NB4 (cell line): ENCODE data around the gene SIRT5.

Experiments
- DNase-seq: peaks from one replicate; pipeline ENCODE4 v3.0.0; 2010; ENCODE audit warnings: low read depth
- H3K4me3 ChIP-seq: one replicate; pipeline ENCODE4 v1.5.1; 2011; ENCODE audit warnings: mild to moderate bottlenecking, low read depth, low read length, moderate library complexity
- MYC ChIP-seq: IDR thresholded peaks from 2 replicates; pipeline ENCODE4 v1.6.1; 2011; ENCODE audit warnings: low read depth, low read length
- POLR2A ChIP-seq: IDR thresholded peaks from 2 replicates; pipeline ENCODE4 v1.6.1; 2011; ENCODE audit warnings: mild to moderate bottlenecking; ENCODE audit not compliant: insufficient read length; ENCODE audit errors: extremely low read depth
- TF ChIP-seq, protein P1 (sequence below): IDR thresholded peaks from one replicate; pipeline ENCODE4 v1.5.1; 2012; ENCODE audit warnings: low read depth, low read length
- TF ChIP-seq, protein P2 (sequence below): IDR thresholded peaks from 2 replicates; pipeline ENCODE4 v1.6.1; 2011; ENCODE audit warnings: low read depth, low read length

The SIRT5 gene

DNA sequence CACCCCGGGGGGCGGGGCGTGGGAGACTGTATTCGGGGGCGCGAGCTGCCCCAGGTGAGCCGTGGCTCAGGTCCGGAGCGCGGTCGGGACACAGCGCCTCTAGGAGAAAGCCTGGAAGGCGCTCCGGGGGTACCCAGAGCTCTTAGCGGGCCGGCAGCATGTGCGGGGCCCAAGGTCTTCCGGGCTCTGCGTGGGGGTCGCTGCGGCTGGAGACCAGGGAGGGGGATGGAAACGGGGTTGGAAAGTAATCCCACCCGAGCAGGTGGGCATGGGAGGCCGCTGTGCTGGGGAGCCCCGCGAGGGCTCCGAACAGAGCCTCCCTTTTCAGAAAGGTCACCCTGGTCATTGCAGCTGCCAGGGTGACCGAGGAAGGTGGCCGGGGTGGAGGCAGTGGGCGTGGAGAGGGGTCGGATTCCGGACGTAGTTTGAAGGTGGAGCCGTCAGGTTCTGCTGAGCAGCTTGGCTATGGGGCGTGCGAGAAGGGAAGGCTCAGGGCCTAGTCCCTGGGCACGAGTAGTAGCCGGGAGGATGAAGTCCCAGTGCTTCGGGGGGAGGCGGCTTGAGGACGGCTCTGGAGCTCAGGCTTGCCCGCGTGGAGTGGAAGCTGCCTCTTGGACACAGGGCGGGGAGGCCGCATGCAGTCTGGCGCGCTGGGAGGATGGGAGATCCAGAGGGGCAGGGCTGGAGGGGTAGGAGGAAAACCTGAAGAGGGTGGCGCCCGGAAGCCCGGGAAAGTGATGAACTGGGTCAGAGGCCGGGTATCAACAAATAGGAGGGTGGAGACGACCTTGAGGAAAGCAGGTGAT, at the start of gene SIRT5:
SIRT5 (plus strand) TSS at position 31 of the 806 bp plus-strand sequence. CDS start 9,510 bp downstream, outside the sequence.
- DNase-seq = peak; percentile 92
- TF ChIP-seq, protein P1, sequence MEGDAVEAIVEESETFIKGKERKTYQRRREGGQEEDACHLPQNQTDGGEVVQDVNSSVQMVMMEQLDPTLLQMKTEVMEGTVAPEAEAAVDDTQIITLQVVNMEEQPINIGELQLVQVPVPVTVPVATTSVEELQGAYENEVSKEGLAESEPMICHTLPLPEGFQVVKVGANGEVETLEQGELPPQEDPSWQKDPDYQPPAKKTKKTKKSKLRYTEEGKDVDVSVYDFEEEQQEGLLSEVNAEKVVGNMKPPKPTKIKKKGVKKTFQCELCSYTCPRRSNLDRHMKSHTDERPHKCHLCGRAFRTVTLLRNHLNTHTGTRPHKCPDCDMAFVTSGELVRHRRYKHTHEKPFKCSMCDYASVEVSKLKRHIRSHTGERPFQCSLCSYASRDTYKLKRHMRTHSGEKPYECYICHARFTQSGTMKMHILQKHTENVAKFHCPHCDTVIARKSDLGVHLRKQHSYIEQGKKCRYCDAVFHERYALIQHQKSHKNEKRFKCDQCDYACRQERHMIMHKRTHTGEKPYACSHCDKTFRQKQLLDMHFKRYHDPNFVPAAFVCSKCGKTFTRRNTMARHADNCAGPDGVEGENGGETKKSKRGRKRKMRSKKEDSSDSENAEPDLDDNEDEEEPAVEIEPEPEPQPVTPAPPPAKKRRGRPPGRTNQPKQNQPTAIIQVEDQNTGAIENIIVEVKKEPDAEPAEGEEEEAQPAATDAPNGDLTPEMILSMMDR = no peak
- TF ChIP-seq MYC (0 out of 2 replicates have a peak, but pooled peaks have one; percentile 35), POLR2A (peak; percentile 79)
- TF ChIP-seq, protein P2, sequence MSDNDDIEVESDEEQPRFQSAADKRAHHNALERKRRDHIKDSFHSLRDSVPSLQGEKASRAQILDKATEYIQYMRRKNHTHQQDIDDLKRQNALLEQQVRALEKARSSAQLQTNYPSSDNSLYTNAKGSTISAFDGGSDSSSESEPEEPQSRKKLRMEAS = peak; percentile 65
- H3K4me3 ChIP-seq = peak within 1 kb of the TSS; percentile 63

DNA sequence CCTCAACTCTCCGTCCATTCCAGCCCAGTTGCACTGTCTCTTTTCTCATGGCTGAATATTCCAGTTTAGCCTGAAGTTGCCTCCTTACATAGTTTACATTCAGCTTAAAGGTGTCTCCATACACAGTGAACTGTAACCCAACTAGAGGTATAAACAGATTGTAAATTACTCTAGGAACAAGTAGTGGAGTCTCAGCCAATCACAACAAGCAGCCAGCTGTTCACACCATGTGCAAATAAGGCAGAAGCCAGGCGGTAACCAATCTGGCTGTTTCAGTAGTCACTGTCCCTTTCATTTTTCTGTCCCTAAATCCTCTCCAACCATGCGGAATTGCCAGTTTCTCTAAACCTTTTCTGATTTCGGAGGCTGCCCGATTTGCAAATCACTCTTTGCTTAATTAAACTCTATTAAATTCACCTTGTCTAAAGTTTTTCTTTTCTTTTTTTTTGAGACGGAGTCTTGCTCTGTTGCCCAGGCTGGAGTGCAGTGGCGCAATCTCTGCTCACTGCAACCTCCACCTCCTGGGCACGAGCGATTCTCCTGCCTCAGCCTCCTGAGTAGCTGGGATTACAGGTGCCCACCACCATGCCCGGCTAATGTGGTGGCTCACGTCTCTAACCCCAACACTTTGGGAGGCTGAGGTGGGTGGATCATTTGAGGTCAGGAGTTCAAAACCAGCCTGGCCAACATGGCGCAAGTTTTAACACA, 49.4 kb upstream of the SIRT5 start:
- no peak overlapping the region for H3K4me3 ChIP-seq
- TF ChIP-seq POLR2A (no peak), MYC (no peak)
- TF ChIP-seq, protein P1 = no peak
- TF ChIP-seq, protein P2 = no peak
- no peak for DNase-seq

DNA sequence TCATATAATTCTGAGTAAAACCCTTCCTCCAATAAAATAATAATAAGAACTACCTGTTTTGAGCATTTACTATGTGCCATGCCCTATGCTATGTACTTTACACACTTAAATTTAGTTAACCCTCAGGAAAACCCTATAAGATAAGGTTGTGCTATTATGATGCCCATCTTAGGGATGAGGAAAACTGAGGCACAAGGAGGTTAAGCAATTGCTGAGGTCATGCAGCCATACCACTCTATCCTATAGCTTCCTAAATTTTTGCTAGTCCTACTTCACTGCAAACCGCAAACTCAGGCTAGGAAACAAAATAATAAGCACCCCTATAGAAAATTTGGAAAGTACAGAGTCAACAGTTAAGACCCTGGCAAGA, 48.1 kb upstream of the SIRT5 start:
- DNase-seq = no peak
- no peak for TF ChIP-seq MYC
- TF ChIP-seq, protein P2 = no peak
- no peak for TF ChIP-seq POLR2A
- TF ChIP-seq, protein P1 = no peak
- no peak overlapping the region for H3K4me3 ChIP-seq

DNA sequence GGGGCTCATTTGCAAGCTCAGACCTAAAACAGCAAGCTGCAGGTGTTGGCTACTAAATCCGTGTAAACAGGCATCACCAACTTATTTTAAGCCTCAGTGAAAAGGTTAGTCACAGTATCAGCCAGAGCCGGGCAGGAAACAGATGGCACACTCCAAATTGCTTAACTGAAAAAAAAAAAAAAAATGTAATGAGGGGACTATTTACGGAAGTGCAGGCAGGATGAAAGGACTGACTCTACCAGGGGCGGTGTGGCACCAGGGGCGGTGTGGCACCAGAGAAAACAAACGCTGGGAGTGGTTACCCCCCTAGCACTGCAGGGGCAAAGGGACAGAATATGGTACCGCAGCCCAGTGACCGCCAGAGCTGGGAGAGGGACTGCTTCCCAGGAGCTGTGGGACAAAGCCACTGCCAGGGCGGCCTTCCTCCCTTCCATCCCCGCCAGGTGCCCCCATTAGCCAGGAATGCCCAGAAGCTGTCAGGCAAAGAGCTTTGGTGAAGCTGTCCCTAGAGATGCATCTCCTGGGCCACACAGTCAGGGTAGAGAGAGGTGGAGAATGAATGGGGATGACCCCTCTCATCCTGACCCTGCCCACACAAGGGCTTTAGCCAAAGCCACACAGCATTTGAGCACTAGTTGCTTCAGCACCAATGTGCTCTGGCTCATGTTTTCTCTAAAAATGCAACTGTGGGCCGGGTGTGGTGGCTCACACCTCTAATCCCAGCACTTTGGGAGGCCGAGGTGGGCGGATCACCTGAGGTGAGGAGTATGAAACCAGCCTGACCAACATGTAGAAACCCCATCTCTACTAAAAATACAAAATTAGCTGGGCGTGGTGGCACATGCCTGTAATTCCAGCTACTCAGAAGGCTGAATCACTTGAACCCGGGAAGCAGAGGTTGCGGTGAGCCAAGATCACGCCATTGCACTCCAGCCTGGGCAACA, 47.4 kb upstream of the SIRT5 start:
- TF ChIP-seq MYC (peak; percentile 79; the same call in 1 of the 2 replicates), POLR2A (no peak)
- TF ChIP-seq, protein P1 = peak; percentile 6
- TF ChIP-seq, protein P2 = peak; percentile 66
- DNase-seq = peak; percentile 90

DNA sequence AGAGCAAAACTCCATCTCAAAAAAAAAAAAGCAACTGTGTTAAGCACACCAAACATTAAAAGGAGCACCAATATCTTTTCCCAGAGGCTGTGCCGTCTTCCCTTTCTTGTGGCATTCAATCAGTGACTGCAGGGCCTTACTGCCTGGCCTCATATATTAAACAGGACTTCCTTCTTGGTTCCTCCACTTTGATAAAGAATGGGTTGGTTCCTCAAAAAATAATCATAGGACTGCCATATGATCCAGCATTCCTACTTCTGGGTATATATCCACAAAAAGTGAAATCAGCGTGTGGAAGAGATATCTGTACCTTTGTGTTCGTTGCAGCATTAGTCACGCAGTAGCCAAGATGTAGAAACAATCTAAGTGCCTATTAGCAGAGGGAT, 46.7 kb upstream of the SIRT5 start:
- no peak for DNase-seq
- no peak overlapping the region for H3K4me3 ChIP-seq
- TF ChIP-seq POLR2A (no peak), MYC (no peak)
- TF ChIP-seq, protein P2 = no peak
- TF ChIP-seq, protein P1 = no peak

More for the DNA sequence above, 47.4 kb upstream of the SIRT5 start:
- no peak overlapping the region for H3K4me3 ChIP-seq
